H9 (cell line): Measurements from ENCODE around the gene BACH2. TPM values are rescaled to one million over a fixed set of nuclear protein-coding genes. Genes with fewer than 3 reads are reported as not detected.

ENCODE experiments used
- DNase-seq: peaks from one replicate; pipeline ENCODE4 v3.0.0-alpha.2; 2017
- H2AFZ ChIP-seq: one replicate; pipeline ENCODE4 v1.6.1; 2013; ENCODE audit warnings: mild to moderate bottlenecking, low read length, control low read depth, moderate library complexity
- H2AK5ac ChIP-seq: 2 replicates; pipeline ENCODE4 v1.6.1; 2013; ENCODE audit warnings: low read length, control low read depth, mixed read lengths; ENCODE audit not compliant: insufficient read length
- H2BK120ac ChIP-seq: one replicate; pipeline ENCODE4 v1.6.1; 2013; ENCODE audit warnings: low read depth, mild to moderate bottlenecking, low read length, control low read depth, inconsistent platforms; ENCODE audit not compliant: poor library complexity, severe bottlenecking
- H2BK12ac ChIP-seq: 2 replicates; pipeline ENCODE4 v1.6.1; 2013; ENCODE audit warnings: low read length, control low read depth, mixed read lengths, low read depth; ENCODE audit not compliant: insufficient read length
- H2BK15ac ChIP-seq: 2 replicates; pipeline ENCODE4 v1.6.1; 2013; ENCODE audit warnings: low read depth, low read length, control low read depth
- H2BK20ac ChIP-seq: one replicate; pipeline ENCODE4 v1.6.1; 2013; ENCODE audit warnings: low read depth, mild to moderate bottlenecking, low read length, control low read depth, inconsistent platforms; ENCODE audit not compliant: poor library complexity, severe bottlenecking
- H2BK5ac ChIP-seq: 2 replicates; pipeline ENCODE4 v1.6.1; 2013; ENCODE audit warnings: low read length, control low read depth, mixed read lengths; ENCODE audit not compliant: insufficient read length
- H3K14ac ChIP-seq: 2 replicates; pipeline ENCODE4 v1.6.1; 2013; ENCODE audit warnings: low read length, control low read depth; ENCODE audit not compliant: insufficient read depth
- H3K18ac ChIP-seq: 2 replicates; pipeline ENCODE4 v1.6.1; 2013; ENCODE audit warnings: low read depth, mild to moderate bottlenecking, mixed read lengths, low read length, control low read depth; ENCODE audit not compliant: insufficient read length
- H3K23ac ChIP-seq: 2 replicates; pipeline ENCODE4 v1.6.1; 2013; ENCODE audit warnings: low read length, control low read depth, mixed read lengths, low read depth; ENCODE audit not compliant: insufficient read length
- H3K23me2 ChIP-seq: 2 replicates; pipeline ENCODE4 v1.6.1; 2013; ENCODE audit warnings: low read depth, mild to moderate bottlenecking, mixed read lengths, low read length, control low read depth; ENCODE audit not compliant: insufficient read length, poor library complexity, severe bottlenecking
- H3K27ac ChIP-seq: 2 replicates; pipeline ENCODE4 v1.5.1; 2013; ENCODE audit warnings: low read length, control low read depth, mixed read lengths, low read depth; ENCODE audit not compliant: insufficient read length
- H3K27me3 ChIP-seq: 2 replicates; pipeline ENCODE4 v1.6.1; 2013; ENCODE audit warnings: low read length, control low read depth, inconsistent platforms; ENCODE audit not compliant: insufficient read depth
- H3K4ac ChIP-seq: 2 replicates; pipeline ENCODE4 v1.6.1; 2013; ENCODE audit warnings: low read depth, mild to moderate bottlenecking, control low read depth, inconsistent platforms, low read length, moderate library complexity
- H3K4me1 ChIP-seq: 2 replicates; pipeline ENCODE4 v1.6.1; 2013; ENCODE audit warnings: low read length, control low read depth, inconsistent platforms; ENCODE audit not compliant: insufficient read depth
- H3K4me2 ChIP-seq: 2 replicates; pipeline ENCODE4 v1.6.1; 2013; ENCODE audit warnings: low read length, control low read depth, mixed read lengths; ENCODE audit not compliant: insufficient read length, insufficient read depth
- H3K56ac ChIP-seq: 2 replicates; pipeline ENCODE4 v1.6.1; 2013; ENCODE audit warnings: low read depth, mild to moderate bottlenecking, mixed read lengths, low read length, control low read depth; ENCODE audit not compliant: insufficient read length
- H3K79me1 ChIP-seq: 2 replicates; pipeline ENCODE4 v1.6.1; 2013; ENCODE audit warnings: low read depth, mild to moderate bottlenecking, moderate library complexity, low read length, control low read depth, inconsistent platforms; ENCODE audit not compliant: insufficient read depth, poor library complexity, severe bottlenecking
- H3K79me2 ChIP-seq: 2 replicates; pipeline ENCODE4 v1.6.1; 2013; ENCODE audit warnings: low read length, control low read depth, inconsistent platforms; ENCODE audit not compliant: insufficient read depth
- H3K9ac ChIP-seq: 2 replicates; pipeline ENCODE4 v1.6.1; 2013; ENCODE audit warnings: low read length, control low read depth, mixed read lengths; ENCODE audit not compliant: insufficient read length; ENCODE audit errors: extremely low read depth
- H3K9me3 ChIP-seq: one replicate; pipeline ENCODE4 v1.6.1; 2013; ENCODE audit warnings: low read depth, low read length, inconsistent platforms; ENCODE audit not compliant: control insufficient read depth
- H3T11ph ChIP-seq: one replicate; pipeline ENCODE4 v1.6.1; 2013; ENCODE audit warnings: mild to moderate bottlenecking, low read length, control low read depth, inconsistent platforms
- H4K20me1 ChIP-seq: one replicate; pipeline ENCODE4 v1.6.1; 2013; ENCODE audit not compliant: control insufficient read depth, insufficient read length, insufficient read depth
- H4K5ac ChIP-seq: 2 replicates; pipeline ENCODE4 v1.6.1; 2013; ENCODE audit warnings: low read depth, mild to moderate bottlenecking, mixed read lengths, low read length, control low read depth; ENCODE audit not compliant: insufficient read length
- H4K8ac ChIP-seq: replicated peaks from 2 replicates; pipeline ENCODE4 v1.6.1; 2013; ENCODE audit warnings: low read length, control low read depth, mixed read lengths, low read depth; ENCODE audit not compliant: insufficient read length
- H4K91ac ChIP-seq: 2 replicates; pipeline ENCODE4 v1.6.1; 2013; ENCODE audit warnings: low read depth, mild to moderate bottlenecking, moderate library complexity, mixed read lengths, low read length, control low read depth; ENCODE audit not compliant: insufficient read length
- H3K27ac Mint-ChIP-seq, 3 experiments: 2 replicates in 2 of 3; 3 replicates in 1 of 3; pipeline ENCODE4 v1.8.0; 2020 to 2021; ENCODE audit warnings: mixed read lengths in 3 of 3, mild to moderate bottlenecking in 1 of 3, moderate library complexity in 1 of 3
- H3K27me3 Mint-ChIP-seq: 2 replicates; pipeline ENCODE4 v1.8.0; 2021; ENCODE audit warnings: low read depth, mild to moderate bottlenecking, moderate library complexity, mixed read lengths
- H3K36me3 Mint-ChIP-seq, 3 experiments: 2 replicates in 2 of 3; 3 replicates in 1 of 3; pipeline ENCODE4 v1.8.0; 2020 to 2021; ENCODE audit warnings: low read depth in 3 of 3, mixed read lengths in 3 of 3; ENCODE audit not compliant: insufficient read depth in 1 of 3
- H3K4me1 Mint-ChIP-seq, 2 experiments: 2 replicates each; pipeline ENCODE4 v1.8.0; 2020; ENCODE audit warnings: mixed read lengths in 2 of 2
- H3K4me3 Mint-ChIP-seq, 2 experiments: 2 replicates in 1 of 2; 3 replicates in 1 of 2; pipeline ENCODE4 v1.8.0; 2020 to 2021; ENCODE audit warnings: mild to moderate bottlenecking in 2 of 2, mixed read lengths in 2 of 2, moderate library complexity in 1 of 2
- H3K9me3 Mint-ChIP-seq, 2 experiments: 2 replicates in 1 of 2; 3 replicates in 1 of 2; pipeline ENCODE4 v1.8.0; 2020; ENCODE audit warnings: mild to moderate bottlenecking in 2 of 2, mixed read lengths in 2 of 2, moderate library complexity in 1 of 2
- CTCF ChIP-seq: fragments of 200-600 bp; sonication (generic); conservative IDR thresholded peaks from 3 replicates; pipeline ENCODE4 v1.8.0; 2021; ENCODE audit warnings: antibody characterized with exemption, mild to moderate bottlenecking
- WGBS: extraction: QIAGEN DNeasy Blood & Tissue Kit; methylation state at CpG from one replicate; pipeline ENCODE4 v1.1.7; 2013; ENCODE audit warnings: missing lambda C conversion rate, low lambda C conversion rate, mixed read lengths; ENCODE audit not compliant: insufficient read length; ENCODE audit errors: extremely low coverage; 5-methylcytosine and 5-hydroxymethylcytosine counted together
- total RNA-seq: library from RNA; stranded (reverse); gene quantifications from 2 replicates; pipeline ENCODE4 v1.2.1, GENCODE V29; 2021

Gene BACH2
- total RNA-seq, 1 experiment from 2014 or later, result 2.0 TPM

GRCh38 chr6:90151576-90152422 lies 144.8 kb downstream of the BACH2 start:
- TF ChIP-seq CTCF, result no peak
- H3K9ac ChIP-seq, result no peak overlapping the region
- Mint-ChIP-seq H3K27ac (no peak overlapping the region), H3K4me1 (no peaks in the 10 kb centered on the region), H3K9me3 (peaks cover 0 to 4% of the 10 kb centered on the region in 2 experiments; a peak in 1 of 5 replicates), H3K27me3 (peaks cover 2% of the 10 kb centered on the region; the same call in 1 of the 2 replicates), H3K36me3 (no peaks in the 10 kb centered on the region), H3K4me3 (no peak overlapping the region)
- no peak overlapping the region for H2BK15ac ChIP-seq
- H2BK120ac ChIP-seq, result no peak overlapping the region
- H3K4me1 ChIP-seq, result no peaks in the 10 kb centered on the region
- H2AK5ac ChIP-seq, result no peak overlapping the region
- H3K4me2 ChIP-seq, result no peak overlapping the region
- no peak overlapping the region for H4K91ac ChIP-seq
- H3K14ac ChIP-seq, result no peak overlapping the region
- WGBS, result no CpG with 5 or more reads among the region's 4 CpGs
- H2AFZ ChIP-seq, result no peak overlapping the region
- no peak overlapping the region for H2BK20ac ChIP-seq
- no peak overlapping the region for H3K4ac ChIP-seq
- H3K23me2 ChIP-seq, result no peaks in the 10 kb centered on the region
- H3K79me1 ChIP-seq, result no peaks in the 10 kb centered on the region
- no peak overlapping the region for H3T11ph ChIP-seq
- H3K27ac ChIP-seq, result no peak overlapping the region
- no peak for DNase-seq
- H2BK12ac ChIP-seq, result no peak overlapping the region
- H3K27me3 ChIP-seq, result no peaks in the 10 kb centered on the region
- H3K23ac ChIP-seq, result no peak overlapping the region
- no peak overlapping the region for H2BK5ac ChIP-seq
- no peak overlapping the region for H3K56ac ChIP-seq
- H3K79me2 ChIP-seq, result no peaks in the 10 kb centered on the region
- no peak overlapping the region for H4K5ac ChIP-seq
- H4K8ac ChIP-seq, result no peak overlapping the region
- no peak overlapping the region for H3K18ac ChIP-seq
- H3K9me3 ChIP-seq, result no peaks in the 10 kb centered on the region
- no peaks in the 10 kb centered on the region for H4K20me1 ChIP-seq
